Tracheal epithelial cell (primary cell): ENCODE results near the gene LIMS3. TPM values are rescaled to one million over a fixed set of nuclear protein-coding genes. Genes with fewer than 3 reads are reported as not detected.

ENCODE experiments used
- total RNA-seq: library from RNA; depleted of rRNA; stranded (reverse); fragments of >200 nt; gene quantifications from 2 replicates; pipeline ENCODE4 v1.2.1, GENCODE V29; 2014

LIMS3 gene, protein sequence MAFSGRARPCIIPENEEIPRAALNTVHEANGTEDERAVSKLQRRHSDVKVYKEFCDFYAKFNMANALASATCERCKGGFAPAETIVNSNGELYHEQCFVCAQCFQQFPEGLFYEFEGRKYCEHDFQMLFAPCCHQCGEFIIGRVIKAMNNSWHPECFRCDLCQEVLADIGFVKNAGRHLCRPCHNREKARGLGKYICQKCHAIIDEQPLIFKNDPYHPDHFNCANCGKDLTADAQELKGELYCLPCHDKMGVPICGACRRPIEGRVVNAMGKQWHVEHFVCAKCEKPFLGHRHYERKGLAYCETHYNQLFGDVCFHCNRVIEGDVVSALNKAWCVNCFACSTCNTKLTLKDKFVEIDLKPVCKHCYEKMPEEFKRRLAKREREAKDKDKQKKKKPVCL
- total RNA-seq, result 2.1 and 4.3 TPM in 2 replicates

DNA sequence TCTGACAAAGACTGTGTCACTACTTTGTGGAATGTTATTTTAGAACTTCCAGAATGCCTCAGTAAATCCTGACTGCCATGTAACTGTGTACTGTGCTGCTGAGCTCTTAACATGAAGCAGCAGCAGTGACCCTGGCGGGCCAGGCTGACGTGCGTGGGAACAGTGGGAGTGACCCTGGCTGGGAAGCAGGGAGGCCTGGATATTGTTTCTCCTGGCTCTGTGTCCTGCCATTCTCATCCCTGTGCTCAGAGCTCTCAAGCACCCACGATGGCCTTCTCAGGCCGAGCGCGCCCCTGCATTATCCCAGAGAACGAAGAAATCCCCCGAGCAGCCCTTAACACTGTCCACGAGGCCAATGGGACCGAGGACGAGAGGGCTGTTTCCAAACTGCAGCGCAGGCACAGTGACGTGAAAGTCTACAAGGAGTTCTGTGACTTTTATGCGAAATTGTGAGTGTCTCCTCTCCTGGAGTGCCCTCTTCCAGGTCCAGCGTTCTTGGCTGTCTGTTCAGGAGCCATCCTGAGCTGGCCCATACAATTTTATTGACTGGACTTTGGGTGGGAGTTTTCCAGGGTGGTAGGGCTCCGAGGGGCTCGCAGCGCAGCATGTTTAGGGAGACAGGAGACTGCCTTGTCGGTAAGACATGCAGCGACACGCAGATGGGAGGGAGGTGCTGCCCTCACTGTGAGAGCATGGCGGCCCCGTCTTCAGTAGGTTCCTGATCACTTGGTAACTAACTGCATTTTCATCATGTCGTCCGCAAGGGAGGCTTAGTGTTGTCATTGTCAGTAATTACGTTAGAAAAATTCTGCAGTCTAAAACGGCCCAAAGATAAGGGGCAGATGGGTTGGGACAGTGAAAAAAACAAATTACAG is at the start of gene LIMS3:
Gene LIMS3, plus strand, starts transcription at position 227 of the 875 bp plus-strand sequence. Its CDS starts 41 bp downstream, at position 268.

Other genes with a start within 250 kb of the LIMS3 start
- 6.8 and 24.1 TPM in 2 replicates for gene RGPD5, start 104.4 kb upstream of the LIMS3 start, total RNA-seq
- gene MALL, start 217.1 kb downstream of the LIMS3 start, total RNA-seq, result 41.7 and 67.1 TPM in 2 replicates